ENCODE measurements around the gene RAD51B. TPM values are rescaled to one million over a fixed set of nuclear protein-coding genes. Genes with fewer than 3 reads are reported as not detected.

RAD51B gene
- total RNA-seq, 1 experiment from 2014 or later: 16.7 TPM

GRCh38 chr14:68564191-68564825, 744.7 kb downstream of the RAD51B start:
- H3T11ph ChIP-seq (ENCODE audit: low read length): no peak overlapping the region
- 0 out of 2 replicates have a peak overlapping the region, but pooled peaks have one; percentile 16 for H3K14ac ChIP-seq (ENCODE audit: insufficient read depth, low read length)
- H3K4me1 Mint-ChIP-seq: peaks cover 35% of the 10 kb centered on the region in 2 experiments
- H2BK5ac ChIP-seq (ENCODE audit: insufficient read length, low read length): no peak overlapping the region
- no peak for DNase-seq
- no peak overlapping the region for H2BK15ac ChIP-seq (ENCODE audit: low read depth, low read length)
- H2AK5ac ChIP-seq (ENCODE audit: insufficient read length, low read length): no peak overlapping the region
- H3K36me3 Mint-ChIP-seq (ENCODE audit: insufficient read depth in 1 of 3, low read depth in 3 of 3): peaks cover 0 to 2% (median 0%) of the 10 kb centered on the region in 3 experiments; a peak in 1 of 7 replicates
- no peak overlapping the region for H2BK12ac ChIP-seq (ENCODE audit: insufficient read length, low read depth, low read length)
- H3K4me3 Mint-ChIP-seq: no peak overlapping the region
- H4K91ac ChIP-seq (ENCODE audit: insufficient read length, low read depth, low read length): no peak overlapping the region
- no peaks in the 10 kb centered on the region for H3K27me3 ChIP-seq (ENCODE audit: insufficient read depth, low read length)
- H4K20me1 ChIP-seq (ENCODE audit: control insufficient read depth, insufficient read depth, insufficient read length): no peaks in the 10 kb centered on the region
- H3K23ac ChIP-seq (ENCODE audit: insufficient read length, low read depth, low read length): no peak overlapping the region
- H3K9me3 ChIP-seq (ENCODE audit: control insufficient read depth, low read depth, low read length): no peaks in the 10 kb centered on the region
- H4K8ac ChIP-seq (replicated peaks; ENCODE audit: insufficient read length, low read depth, low read length): no peak overlapping the region
- no peak for TF ChIP-seq CTCF (conservative IDR thresholded peaks at IDR 0.05)
- H3K27ac Mint-ChIP-seq: peak overlapping the region in 1 of 3 experiments; percentile 45; a peak in 1 of 7 replicates
- H2BK120ac ChIP-seq (ENCODE audit: low read depth, low read length, poor library complexity, severe bottlenecking): no peak overlapping the region
- no peak overlapping the region for H3K4me2 ChIP-seq (ENCODE audit: insufficient read depth, insufficient read length, low read length)
- no peak overlapping the region for H2BK20ac ChIP-seq (ENCODE audit: low read depth, low read length, poor library complexity, severe bottlenecking)
- H3K9ac ChIP-seq (ENCODE audit: extremely low read depth, insufficient read length, low read length): no peak overlapping the region
- H3K27me3 Mint-ChIP-seq (ENCODE audit: low read depth): no peaks in the 10 kb centered on the region; the same call in none of the 2 replicates
- WGBS (ENCODE audit: extremely low coverage, insufficient read length, low lambda C conversion rate): no CpG with 5 or more reads among the region's 18 CpGs
- H3K18ac ChIP-seq (ENCODE audit: insufficient read length, low read depth, low read length): peak overlapping the region; percentile 11
- H3K79me1 ChIP-seq (ENCODE audit: insufficient read depth, low read depth, low read length, poor library complexity, severe bottlenecking): no peaks in the 10 kb centered on the region
- no peaks in the 10 kb centered on the region; a peak in 1 of 5 replicates for H3K9me3 Mint-ChIP-seq
- H3K4me1 ChIP-seq (ENCODE audit: insufficient read depth, low read length): peaks cover 2% of the 10 kb centered on the region; the same call in 1 of the 2 replicates
- no peak overlapping the region for H3K56ac ChIP-seq (ENCODE audit: insufficient read length, low read depth, low read length)
- H3K4ac ChIP-seq (ENCODE audit: low read depth, low read length): no peak overlapping the region
- no peaks in the 10 kb centered on the region for H3K23me2 ChIP-seq (ENCODE audit: insufficient read length, low read depth, low read length, poor library complexity, severe bottlenecking)
- no peak overlapping the region for H3K27ac ChIP-seq (ENCODE audit: insufficient read length, low read depth, low read length)
- no peaks in the 10 kb centered on the region for H3K79me2 ChIP-seq (ENCODE audit: insufficient read depth, low read length)
- no peak overlapping the region for H2AFZ ChIP-seq (ENCODE audit: low read length)
- H4K5ac ChIP-seq (ENCODE audit: insufficient read length, low read depth, low read length): no peak overlapping the region
